ENCODE measurements around the gene STT3B. TPM values are rescaled to one million over a fixed set of nuclear protein-coding genes. Genes with fewer than 3 reads are reported as not detected.
A peak's percentile ranks its signal among the peaks of the same experiment; 100 is the strongest.

Gene STT3B
- total and polyA plus RNA-seq, 2 of the 13 experiments (the other 11 are each of a cell fraction or from before 2014, with no cell fraction given), result 85.0 to 205 TPM

DNA sequence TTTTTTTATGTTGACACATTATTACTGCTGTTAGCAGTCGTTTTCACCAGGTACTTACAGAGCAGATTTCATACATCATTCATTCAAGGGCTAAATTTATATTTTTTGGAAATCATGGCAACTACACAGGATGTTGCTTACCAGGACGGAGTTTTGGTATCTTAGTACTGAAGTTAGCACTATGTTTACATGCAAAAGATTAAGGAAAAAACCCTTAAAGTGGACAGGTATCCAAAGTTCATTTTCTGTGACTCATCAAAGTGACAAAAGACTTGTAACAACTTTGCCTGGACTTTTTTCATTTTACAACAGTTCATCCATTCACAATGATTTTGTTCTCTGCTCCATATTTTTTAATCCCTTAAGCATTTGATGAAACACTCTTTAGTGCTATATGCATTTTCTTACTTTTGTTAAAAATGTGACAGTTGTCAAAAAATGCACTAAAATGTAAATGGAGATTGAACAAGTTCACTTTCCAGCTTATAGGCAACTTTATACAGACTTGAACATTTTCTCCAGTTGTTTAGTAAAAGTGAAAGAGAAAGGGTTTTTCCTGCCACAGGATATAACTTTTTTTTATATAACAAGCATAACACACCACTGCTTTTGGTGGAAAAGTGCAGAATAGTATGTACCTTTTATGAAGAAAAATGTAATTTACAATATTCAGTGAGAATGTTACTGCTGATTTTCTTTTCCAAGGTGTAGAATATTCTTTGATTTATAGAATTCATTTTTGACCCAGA is 104.1 kb downstream of the STT3B start (continued):
- TF ChIP-seq AHDC1 (CRISPR knock-in tag; IDR thresholded peaks at IDR 0.05; ENCODE audit: borderline replicate concordance), result peak; percentile 83; the same call in 1 of the 2 replicates
- TF ChIP-seq SP5 (CRISPR knock-in tag; IDR thresholded peaks at IDR 0.05; ENCODE audit: borderline replicate concordance, low read depth), result no peak
- TF ChIP-seq HNRNPUL1 (IDR thresholded peaks at IDR 0.05; ENCODE audit: low read depth, low read length), result no peak
- TF ChIP-seq RXRB (CRISPR knock-in tag; IDR thresholded peaks at IDR 0.05; ENCODE audit: borderline replicate concordance), result 0 out of 2 replicates have a peak, but pooled peaks have one; percentile 12
- TF ChIP-seq HNF4A (CRISPR knock-in tag; IDR thresholded peaks at IDR 0.05), result peak; percentile 60
- TF ChIP-seq CEBPZ (IDR thresholded peaks at IDR 0.05; ENCODE audit: low read length), result no peak
- peak; percentile 56; the same call in 1 of the 2 replicates for TF ChIP-seq FOSL2 (CRISPR knock-in tag; IDR thresholded peaks at IDR 0.05)
- no peak for TF ChIP-seq KDM4B (CRISPR knock-in tag; IDR thresholded peaks at IDR 0.05)
- no peak for TF ChIP-seq PHF20 (CRISPR knock-in tag; IDR thresholded peaks at IDR 0.05)
- TF ChIP-seq FOSL1 (CRISPR knock-in tag; IDR thresholded peaks at IDR 0.05; ENCODE audit: borderline replicate concordance), result peak; percentile 75; the same call in 1 of the 2 replicates
- TF ChIP-seq SAP130 (CRISPR knock-in tag; IDR thresholded peaks at IDR 0.05; ENCODE audit: low read depth), result peak; percentile 26; the same call in 1 of the 2 replicates
- TF ChIP-seq ZNF569 (CRISPR knock-in tag; IDR thresholded peaks at IDR 0.05; ENCODE audit: borderline replicate concordance), result no peak
- TF ChIP-seq POGZ (CRISPR knock-in tag; IDR thresholded peaks at IDR 0.05), result peak; percentile 28; the same call in 1 of the 2 replicates
- TF ChIP-seq THAP8 (CRISPR knock-in tag; IDR thresholded peaks at IDR 0.05; ENCODE audit: borderline replicate concordance), result no peak
- TF ChIP-seq CREB1 (IDR thresholded peaks at IDR 0.05), result no peak
- TF ChIP-seq CREB1 (CRISPR knock-in tag; IDR thresholded peaks at IDR 0.05), result peak; percentile 36; the same call in 1 of the 2 replicates
- TF ChIP-seq NFIC (IDR thresholded peaks at IDR 0.05; ENCODE audit: low read length), result peak; percentile 51; the same call in 1 of the 2 replicates
- TF ChIP-seq CEBPG (CRISPR knock-in tag; IDR thresholded peaks at IDR 0.05), result 0 out of 2 replicates have a peak, but pooled peaks have one; percentile 11
- no peak for TF ChIP-seq ZBTB21 (CRISPR knock-in tag; IDR thresholded peaks at IDR 0.05)
- peak; percentile 57 for TF ChIP-seq FOXA3 (CRISPR knock-in tag; IDR thresholded peaks at IDR 0.05)
